ENCODE measurements around the gene DGUOK.

Gene DGUOK

DNA sequence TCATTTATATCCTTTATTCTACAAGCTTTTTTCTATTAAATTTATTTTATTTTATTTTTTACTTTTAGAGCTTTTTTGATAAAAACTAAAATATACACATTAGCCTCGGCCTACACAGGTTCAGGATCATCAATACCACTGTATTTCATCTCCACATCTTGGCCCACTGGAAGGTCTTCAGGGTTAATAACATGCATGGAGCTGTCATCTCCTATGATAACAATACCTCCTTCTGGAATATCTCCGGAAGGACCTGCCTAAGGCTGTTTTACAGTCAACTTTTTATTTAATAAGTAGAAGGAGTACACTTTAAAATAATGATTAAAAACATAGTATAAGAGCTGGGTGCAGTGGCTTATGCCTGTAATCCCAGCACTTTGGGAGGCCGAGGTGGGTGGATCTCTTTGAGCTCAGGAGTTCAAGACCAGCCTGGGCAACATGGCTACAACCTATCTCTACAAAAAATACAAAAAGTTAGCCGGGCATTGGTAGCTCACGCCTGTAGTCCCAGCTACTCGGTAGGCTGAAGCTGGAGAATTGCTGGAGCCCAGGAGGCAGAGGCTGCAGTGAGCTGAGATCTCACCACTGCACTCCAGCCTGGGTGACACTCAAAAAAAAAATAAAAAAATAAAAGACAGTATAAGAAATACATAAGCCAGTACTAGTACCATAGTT is 15.7 kb upstream of the DGUOK start:
- no peaks in the 10 kb centered on the region for H3K9me3 ChIP-seq (ENCODE audit: control insufficient read depth in 2 of 2, low read length in 2 of 2)
- no peaks in the 10 kb centered on the region for H3K36me3 ChIP-seq (ENCODE audit: control insufficient read depth in 2 of 2, insufficient read depth in 2 of 2, low read length in 2 of 2)
- no peak overlapping the region for H3K27ac ChIP-seq (ENCODE audit: low read depth in 2 of 2, low read length in 2 of 2)
- H3K4me3 ChIP-seq (ENCODE audit: low read length in 2 of 2) = no peak overlapping the region
- H3K27me3 ChIP-seq (ENCODE audit: control insufficient read depth in 2 of 2, insufficient read depth in 2 of 2, low read length in 2 of 2) = no peaks in the 10 kb centered on the region
- H3K4me1 ChIP-seq (ENCODE audit: control insufficient read depth in 2 of 2, insufficient read depth in 2 of 2, low read length in 2 of 2) = no peaks in the 10 kb centered on the region
- H3K9ac ChIP-seq (ENCODE audit: low read depth in 1 of 2, low read length in 2 of 2) = no peak overlapping the region

GRCh38 chr2:73911548-73912208 is 15.0 kb upstream of the DGUOK start:
- Histone ChIP-seq H3K4me3 (ENCODE audit: low read length in 2 of 2) (no peak overlapping the region), H3K27me3 (ENCODE audit: control insufficient read depth in 2 of 2, insufficient read depth in 2 of 2, low read length in 2 of 2) (no peaks in the 10 kb centered on the region), H3K9ac (ENCODE audit: low read depth in 1 of 2, low read length in 2 of 2) (no peak overlapping the region), H3K27ac (ENCODE audit: low read depth in 2 of 2, low read length in 2 of 2) (no peak overlapping the region), H3K4me1 (ENCODE audit: control insufficient read depth in 2 of 2, insufficient read depth in 2 of 2, low read length in 2 of 2) (no peaks in the 10 kb centered on the region), H3K9me3 (ENCODE audit: control insufficient read depth in 2 of 2, low read length in 2 of 2) (no peaks in the 10 kb centered on the region), H3K36me3 (ENCODE audit: control insufficient read depth in 2 of 2, insufficient read depth in 2 of 2, low read length in 2 of 2) (no peaks in the 10 kb centered on the region)

DNA sequence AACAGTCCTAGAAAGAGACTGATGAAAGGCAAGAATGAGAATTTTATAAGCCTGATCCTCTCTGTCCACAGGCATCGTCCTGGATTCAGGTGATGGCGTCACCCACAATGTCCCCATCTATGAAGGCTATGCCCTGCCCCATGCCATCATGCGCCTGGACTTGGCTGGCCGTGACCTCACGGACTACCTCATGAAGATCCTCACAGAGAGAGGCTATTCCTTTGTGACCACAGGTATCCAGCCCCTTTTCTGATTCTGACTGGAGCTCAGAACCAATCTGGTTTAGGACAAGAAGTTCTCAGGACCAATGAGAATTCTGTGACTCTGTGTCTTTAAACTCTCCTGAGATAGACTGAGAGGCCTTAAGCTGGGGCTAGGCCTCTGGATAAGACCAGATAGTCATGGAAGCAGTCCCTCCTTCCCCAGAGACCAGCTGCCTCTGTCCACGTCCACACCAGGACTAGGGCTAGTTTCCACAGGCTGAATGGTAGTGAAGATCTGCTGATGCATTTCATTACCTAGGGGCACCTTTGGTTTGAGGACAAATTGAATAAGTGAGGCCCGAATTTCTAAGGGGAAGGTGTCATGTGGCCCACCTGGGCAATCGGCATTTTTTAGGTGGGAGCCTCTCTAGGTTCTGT is 13.1 kb upstream of the DGUOK start:
- no peaks in the 10 kb centered on the region for H3K4me1 ChIP-seq (ENCODE audit: control insufficient read depth in 2 of 2, insufficient read depth in 2 of 2, low read length in 2 of 2)
- H3K9ac ChIP-seq (ENCODE audit: low read depth in 1 of 2, low read length in 2 of 2) = no peak overlapping the region
- no peak overlapping the region for H3K4me3 ChIP-seq (ENCODE audit: low read length in 2 of 2)
- H3K36me3 ChIP-seq (ENCODE audit: control insufficient read depth in 2 of 2, insufficient read depth in 2 of 2, low read length in 2 of 2) = no peaks in the 10 kb centered on the region
- H3K27me3 ChIP-seq (ENCODE audit: control insufficient read depth in 2 of 2, insufficient read depth in 2 of 2, low read length in 2 of 2) = no peaks in the 10 kb centered on the region
- no peak overlapping the region for H3K27ac ChIP-seq (ENCODE audit: low read depth in 2 of 2, low read length in 2 of 2)
- no peaks in the 10 kb centered on the region for H3K9me3 ChIP-seq (ENCODE audit: control insufficient read depth in 2 of 2, low read length in 2 of 2)

DNA sequence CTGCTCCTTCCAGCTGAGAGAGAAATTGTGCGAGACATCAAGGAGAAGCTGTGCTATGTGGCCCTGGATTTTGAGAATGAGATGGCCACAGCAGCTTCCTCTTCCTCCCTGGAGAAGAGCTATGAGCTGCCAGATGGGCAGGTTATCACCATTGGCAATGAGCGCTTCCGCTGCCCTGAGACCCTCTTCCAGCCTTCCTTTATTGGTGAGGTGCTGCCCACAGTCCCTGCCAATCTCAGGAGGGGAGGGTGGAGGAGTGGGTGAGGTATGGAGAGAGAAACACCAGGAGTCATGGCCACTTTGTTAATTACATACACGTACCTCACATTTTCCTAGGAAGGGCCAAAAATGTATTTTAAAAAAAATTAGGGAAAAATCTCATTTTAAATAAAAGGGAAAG is 12.0 kb upstream of the DGUOK start:
- no peaks in the 10 kb centered on the region for H3K36me3 ChIP-seq (ENCODE audit: control insufficient read depth in 2 of 2, insufficient read depth in 2 of 2, low read length in 2 of 2)
- H3K4me3 ChIP-seq (ENCODE audit: low read length in 2 of 2) = no peak overlapping the region
- no peak overlapping the region for H3K9ac ChIP-seq (ENCODE audit: low read depth in 1 of 2, low read length in 2 of 2)
- H3K9me3 ChIP-seq (ENCODE audit: control insufficient read depth in 2 of 2, low read length in 2 of 2) = no peaks in the 10 kb centered on the region
- no peaks in the 10 kb centered on the region for H3K27me3 ChIP-seq (ENCODE audit: control insufficient read depth in 2 of 2, insufficient read depth in 2 of 2, low read length in 2 of 2)
- no peak overlapping the region for H3K27ac ChIP-seq (ENCODE audit: low read depth in 2 of 2, low read length in 2 of 2)
- no peaks in the 10 kb centered on the region for H3K4me1 ChIP-seq (ENCODE audit: control insufficient read depth in 2 of 2, insufficient read depth in 2 of 2, low read length in 2 of 2)

DNA sequence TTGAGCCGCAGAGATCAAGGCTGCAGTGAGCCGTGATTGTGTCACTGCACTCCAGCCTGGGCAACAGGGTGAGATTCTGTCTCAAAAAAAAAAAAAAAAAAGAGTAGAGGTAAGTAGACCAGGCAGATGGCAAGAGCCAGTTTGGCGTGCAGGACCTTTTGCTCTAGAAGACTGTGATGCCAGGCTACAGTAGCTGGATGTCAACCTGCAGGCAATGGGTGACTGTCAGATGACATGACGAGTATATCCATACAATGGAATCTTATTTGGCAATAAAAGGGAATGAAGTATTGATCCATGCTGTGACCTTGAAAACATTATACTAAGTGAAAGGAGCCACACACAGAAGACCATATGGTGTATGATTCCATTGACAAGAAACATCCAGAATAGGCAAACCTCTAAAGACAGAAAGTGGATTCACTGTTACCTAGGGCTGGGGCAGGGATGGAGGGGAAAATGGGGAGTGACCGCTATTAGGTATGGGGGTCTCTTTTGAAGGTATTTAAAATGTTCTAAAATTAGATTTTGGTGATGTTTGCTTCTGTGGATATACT is 11.2 kb upstream of the DGUOK start:
- Histone ChIP-seq H3K27me3 (ENCODE audit: control insufficient read depth in 2 of 2, insufficient read depth in 2 of 2, low read length in 2 of 2) (no peaks in the 10 kb centered on the region), H3K27ac (ENCODE audit: low read depth in 2 of 2, low read length in 2 of 2) (no peak overlapping the region), H3K36me3 (ENCODE audit: control insufficient read depth in 2 of 2, insufficient read depth in 2 of 2, low read length in 2 of 2) (no peaks in the 10 kb centered on the region)

DNA sequence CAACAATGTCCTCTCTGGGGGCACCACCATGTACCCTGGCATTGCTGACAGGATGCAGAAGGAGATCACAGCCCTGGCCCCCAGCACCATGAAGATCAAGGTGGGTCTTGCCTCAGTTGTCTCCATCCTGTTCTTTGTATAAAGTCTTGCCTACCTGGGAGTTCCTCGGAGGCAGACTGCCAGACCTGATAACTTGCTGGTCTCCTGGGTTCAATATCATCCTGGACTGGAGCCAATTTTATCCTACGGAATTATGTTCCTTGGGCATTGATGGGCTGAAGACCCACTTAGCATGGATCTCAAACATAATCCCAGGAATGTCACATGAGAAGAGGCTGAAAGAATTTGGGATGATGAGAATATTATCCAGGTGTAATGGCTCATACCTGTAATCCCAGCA is 10.0 kb upstream of the DGUOK start:
- Histone ChIP-seq H3K9me3 (ENCODE audit: control insufficient read depth in 2 of 2, low read length in 2 of 2) (no peaks in the 10 kb centered on the region), H3K36me3 (ENCODE audit: control insufficient read depth in 2 of 2, insufficient read depth in 2 of 2, low read length in 2 of 2) (no peaks in the 10 kb centered on the region), H3K4me3 (ENCODE audit: low read length in 2 of 2) (no peak overlapping the region), H3K4me1 (ENCODE audit: control insufficient read depth in 2 of 2, insufficient read depth in 2 of 2, low read length in 2 of 2) (no peaks in the 10 kb centered on the region), H3K27ac (ENCODE audit: low read depth in 2 of 2, low read length in 2 of 2) (no peak overlapping the region), H3K9ac (ENCODE audit: low read depth in 1 of 2, low read length in 2 of 2) (no peak overlapping the region), H3K27me3 (ENCODE audit: control insufficient read depth in 2 of 2, insufficient read depth in 2 of 2, low read length in 2 of 2) (no peaks in the 10 kb centered on the region)

More for the DNA sequence above, 11.2 kb upstream of the DGUOK start:
- Histone ChIP-seq H3K4me3 (ENCODE audit: low read length in 2 of 2) (no peak overlapping the region), H3K9ac (ENCODE audit: low read depth in 1 of 2, low read length in 2 of 2) (no peak overlapping the region), H3K9me3 (ENCODE audit: control insufficient read depth in 2 of 2, low read length in 2 of 2) (no peaks in the 10 kb centered on the region), H3K4me1 (ENCODE audit: control insufficient read depth in 2 of 2, insufficient read depth in 2 of 2, low read length in 2 of 2) (no peaks in the 10 kb centered on the region)

GRCh38 chr2:73917296-73917695 is 9.4 kb upstream of the DGUOK start:
- H3K4me1 ChIP-seq (ENCODE audit: control insufficient read depth in 2 of 2, insufficient read depth in 2 of 2, low read length in 2 of 2) = no peaks in the 10 kb centered on the region
- H3K9ac ChIP-seq (ENCODE audit: low read depth in 1 of 2, low read length in 2 of 2) = no peak overlapping the region
- no peak overlapping the region for H3K27ac ChIP-seq (ENCODE audit: low read depth in 2 of 2, low read length in 2 of 2)
- H3K27me3 ChIP-seq (ENCODE audit: control insufficient read depth in 2 of 2, insufficient read depth in 2 of 2, low read length in 2 of 2) = no peaks in the 10 kb centered on the region
- no peaks in the 10 kb centered on the region for H3K36me3 ChIP-seq (ENCODE audit: control insufficient read depth in 2 of 2, insufficient read depth in 2 of 2, low read length in 2 of 2)
- H3K4me3 ChIP-seq (ENCODE audit: low read length in 2 of 2) = no peak overlapping the region
- no peaks in the 10 kb centered on the region for H3K9me3 ChIP-seq (ENCODE audit: control insufficient read depth in 2 of 2, low read length in 2 of 2)

GRCh38 chr2:73917696-73918207 is 8.9 kb upstream of the DGUOK start:
- no peaks in the 10 kb centered on the region for H3K27me3 ChIP-seq (ENCODE audit: control insufficient read depth in 2 of 2, insufficient read depth in 2 of 2, low read length in 2 of 2)
- no peaks in the 10 kb centered on the region for H3K9me3 ChIP-seq (ENCODE audit: control insufficient read depth in 2 of 2, low read length in 2 of 2)
- no peaks in the 10 kb centered on the region for H3K4me1 ChIP-seq (ENCODE audit: control insufficient read depth in 2 of 2, insufficient read depth in 2 of 2, low read length in 2 of 2)
- H3K27ac ChIP-seq (ENCODE audit: low read depth in 2 of 2, low read length in 2 of 2) = no peak overlapping the region
- no peak overlapping the region for H3K4me3 ChIP-seq (ENCODE audit: low read length in 2 of 2)
- H3K9ac ChIP-seq (ENCODE audit: low read depth in 1 of 2, low read length in 2 of 2) = no peak overlapping the region
- no peaks in the 10 kb centered on the region for H3K36me3 ChIP-seq (ENCODE audit: control insufficient read depth in 2 of 2, insufficient read depth in 2 of 2, low read length in 2 of 2)

- no peaks in the 10 kb centered on the region for H3K4me1 ChIP-seq (ENCODE audit: control insufficient read depth in 2 of 2, insufficient read depth in 2 of 2, low read length in 2 of 2)
- no peak overlapping the region for H3K4me3 ChIP-seq (ENCODE audit: low read length in 2 of 2)
- H3K27me3 ChIP-seq (ENCODE audit: control insufficient read depth in 2 of 2, insufficient read depth in 2 of 2, low read length in 2 of 2) = no peaks in the 10 kb centered on the region
- no peak overlapping the region for H3K27ac ChIP-seq (ENCODE audit: low read depth in 2 of 2, low read length in 2 of 2)
- H3K9ac ChIP-seq (ENCODE audit: low read depth in 1 of 2, low read length in 2 of 2) = no peak overlapping the region
- H3K9me3 ChIP-seq (ENCODE audit: control insufficient read depth in 2 of 2, low read length in 2 of 2) = no peaks in the 10 kb centered on the region
- H3K36me3 ChIP-seq (ENCODE audit: control insufficient read depth in 2 of 2, insufficient read depth in 2 of 2, low read length in 2 of 2) = no peaks in the 10 kb centered on the region
Observed at GRCh38 chr2:73918856-73919255, 7.8 kb upstream of the DGUOK start.

GRCh38 chr2:73919596-73920228 is 7.0 kb upstream of the DGUOK start:
- Histone ChIP-seq H3K27me3 (ENCODE audit: control insufficient read depth in 2 of 2, insufficient read depth in 2 of 2, low read length in 2 of 2) (no peaks in the 10 kb centered on the region), H3K9me3 (ENCODE audit: control insufficient read depth in 2 of 2, low read length in 2 of 2) (no peaks in the 10 kb centered on the region), H3K27ac (ENCODE audit: low read depth in 2 of 2, low read length in 2 of 2) (no peak overlapping the region), H3K4me3 (ENCODE audit: low read length in 2 of 2) (no peak overlapping the region), H3K36me3 (ENCODE audit: control insufficient read depth in 2 of 2, insufficient read depth in 2 of 2, low read length in 2 of 2) (no peaks in the 10 kb centered on the region), H3K9ac (ENCODE audit: low read depth in 1 of 2, low read length in 2 of 2) (no peak overlapping the region), H3K4me1 (ENCODE audit: control insufficient read depth in 2 of 2, insufficient read depth in 2 of 2, low read length in 2 of 2) (no peaks in the 10 kb centered on the region)

Measured in mucosa of rectum (tissue), 2 donors.